Neuron (in vitro differentiated cells): ENCODE results near the gene TUBGCP6.

Experiments
- H2AFZ ChIP-seq: one replicate; pipeline ENCODE4 v1.6.1; 2013; ENCODE audit warnings: low read depth, mild to moderate bottlenecking, inconsistent platforms, low read length, moderate library complexity
- H3K27me3 ChIP-seq: one replicate; pipeline ENCODE4 v1.6.1; 2013; ENCODE audit warnings: low read length; ENCODE audit not compliant: insufficient read depth
- H3K36me3 ChIP-seq: one replicate; pipeline ENCODE4 v1.6.1; 2013; ENCODE audit warnings: low read length; ENCODE audit not compliant: insufficient read depth
- H3K4me1 ChIP-seq: one replicate; pipeline ENCODE4 v1.6.1; 2013; ENCODE audit warnings: low read length; ENCODE audit not compliant: insufficient read depth
- H3K4me3 ChIP-seq: 2 replicates; pipeline ENCODE4 v1.5.1; 2013; ENCODE audit warnings: mild to moderate bottlenecking, low read length, moderate library complexity
- H3K9me3 ChIP-seq: one replicate; pipeline ENCODE4 v1.6.1; 2013; ENCODE audit warnings: low read length

TUBGCP6 gene

DNA sequence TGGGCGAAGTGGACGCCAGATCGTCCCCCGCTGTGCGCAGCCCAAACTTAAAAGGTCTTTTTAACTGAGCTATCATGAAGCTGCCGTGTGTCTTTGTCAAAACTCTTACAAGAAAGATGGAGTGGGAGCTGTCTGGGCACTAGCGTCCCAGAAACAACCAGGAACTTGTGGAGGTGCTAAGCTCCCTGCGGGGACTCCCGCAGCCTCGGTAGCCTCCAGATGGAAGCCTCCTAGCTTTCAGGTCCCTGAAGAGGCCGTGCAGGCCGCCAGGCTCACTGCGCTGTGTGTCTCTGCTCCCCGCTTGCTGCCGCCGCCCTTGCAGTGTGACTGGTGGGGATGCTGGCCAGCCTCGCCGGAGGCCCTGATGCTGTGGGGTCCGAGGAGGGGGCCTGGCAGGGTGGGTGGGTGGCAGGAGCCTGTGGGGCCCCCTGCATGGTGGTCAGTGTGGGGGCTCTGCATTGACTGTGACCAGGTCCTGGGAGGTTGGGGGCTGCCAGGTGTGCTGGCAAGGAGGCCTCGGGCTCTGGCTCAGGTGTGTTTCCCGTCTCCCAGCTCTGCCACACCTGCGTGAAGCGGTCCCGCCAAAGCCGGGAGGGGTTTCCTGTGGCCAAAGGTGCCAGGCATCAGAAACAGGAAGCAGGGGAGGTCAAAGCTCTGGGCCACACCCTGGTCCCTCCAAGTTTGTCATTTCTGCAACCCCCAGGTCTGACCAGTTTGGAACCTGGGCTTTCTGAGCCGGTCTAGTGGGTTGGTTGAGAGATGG, 57.9 kb downstream of the TUBGCP6 start:
- Histone ChIP-seq H3K4me1 (peaks cover 5% of the 10 kb centered on the region), H3K27me3 (no peaks in the 10 kb centered on the region), H3K4me3 (peak overlapping the region; percentile 70), H3K36me3 (no peaks in the 10 kb centered on the region), H3K9me3 (no peaks in the 10 kb centered on the region), H2AFZ (peak overlapping the region; percentile 43)

DNA sequence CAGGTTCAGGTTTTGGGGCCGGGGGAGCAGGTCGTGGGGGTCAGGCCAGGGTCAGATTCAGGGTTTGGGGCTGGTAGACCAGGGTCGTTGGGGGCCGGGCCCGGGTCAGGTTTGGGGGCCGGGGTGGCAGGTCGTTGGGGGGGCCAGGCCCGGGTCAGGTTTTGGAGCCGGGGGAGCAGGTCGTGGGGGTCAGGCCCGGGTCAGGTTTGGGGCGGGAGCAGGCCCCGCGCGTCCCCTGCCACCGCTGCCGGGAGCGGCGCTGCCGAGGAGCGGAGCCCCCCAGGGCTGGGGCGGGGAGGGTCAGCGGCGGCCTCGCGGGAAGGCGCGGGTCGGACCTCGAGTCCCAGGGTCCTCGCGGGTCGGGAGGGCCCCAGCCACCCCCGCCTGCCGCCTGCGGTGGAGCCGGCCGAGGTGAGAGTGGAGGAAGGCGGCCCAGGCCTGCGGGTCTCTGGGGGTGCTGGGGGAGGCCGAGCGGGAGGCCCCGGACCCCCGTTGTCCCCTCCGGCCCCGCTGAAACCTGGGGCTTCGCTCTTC, 58.6 kb downstream of the TUBGCP6 start:
- Histone ChIP-seq H3K36me3 (no peaks in the 10 kb centered on the region), H3K4me3 (peak overlapping the region; percentile 70), H3K4me1 (peaks cover 5% of the 10 kb centered on the region), H2AFZ (peak overlapping the region; percentile 43), H3K27me3 (no peaks in the 10 kb centered on the region), H3K9me3 (no peaks in the 10 kb centered on the region)

DNA sequence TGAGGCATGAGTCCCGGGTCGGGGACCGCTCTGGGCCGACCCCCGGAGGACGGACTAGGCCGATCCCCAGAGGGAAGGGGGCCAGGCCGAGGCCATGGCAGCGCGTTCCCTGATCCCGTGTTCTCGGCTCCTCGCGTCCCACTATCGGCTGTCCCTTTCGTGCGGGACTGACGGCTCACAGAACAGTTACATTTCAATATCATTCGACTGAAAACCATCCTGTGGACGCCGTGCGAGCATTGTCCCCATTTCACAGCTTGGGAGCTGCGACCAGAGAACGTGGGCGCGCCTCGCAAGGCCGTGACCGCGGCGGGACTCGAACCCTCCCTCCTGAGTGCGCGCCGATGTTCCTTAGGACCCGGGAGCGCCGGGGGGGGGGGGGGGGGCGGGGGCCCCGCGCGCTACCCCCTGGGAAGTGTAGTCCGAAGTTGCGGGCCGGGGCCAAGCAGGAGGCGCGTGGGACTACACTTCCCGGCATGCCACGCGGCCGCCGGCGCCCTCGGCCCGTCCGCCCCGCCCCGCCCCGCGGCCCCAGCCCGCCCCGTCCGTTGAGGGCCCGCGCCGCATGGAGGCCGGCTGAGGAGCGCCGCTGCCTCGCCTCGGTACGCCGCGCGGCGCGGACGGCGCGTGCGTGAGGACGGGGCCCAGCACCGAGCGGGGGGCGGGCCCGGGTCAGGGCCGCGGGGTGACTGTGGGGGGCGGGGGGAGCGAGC, 59.3 kb downstream of the TUBGCP6 start, which contains the start of gene TRABD:
Gene TRABD, plus strand, starts transcription at position 539 of the 713 bp plus-strand sequence. CDS start 7,148 bp downstream, outside the sequence.
- Histone ChIP-seq H2AFZ (peak within 1 kb of the TSS; percentile 43), H3K27me3 (no peaks in the 10 kb centered on the region), H3K4me1 (peaks cover 5% of the 10 kb centered on the region), H3K4me3 (peak within 1 kb of the TSS; percentile 70), H3K36me3 (no peaks in the 10 kb centered on the region), H3K9me3 (no peaks in the 10 kb centered on the region)

- H3K4me3 ChIP-seq = no peak overlapping the region
- peaks cover 5% of the 10 kb centered on the region for H3K4me1 ChIP-seq
- no peaks in the 10 kb centered on the region for H3K27me3 ChIP-seq
- no peaks in the 10 kb centered on the region for H3K9me3 ChIP-seq
- no peak overlapping the region for H2AFZ ChIP-seq
- H3K36me3 ChIP-seq = no peaks in the 10 kb centered on the region
Measured at GRCh38 chr22:50184902-50185374, 59.9 kb downstream of the TUBGCP6 start.

DNA sequence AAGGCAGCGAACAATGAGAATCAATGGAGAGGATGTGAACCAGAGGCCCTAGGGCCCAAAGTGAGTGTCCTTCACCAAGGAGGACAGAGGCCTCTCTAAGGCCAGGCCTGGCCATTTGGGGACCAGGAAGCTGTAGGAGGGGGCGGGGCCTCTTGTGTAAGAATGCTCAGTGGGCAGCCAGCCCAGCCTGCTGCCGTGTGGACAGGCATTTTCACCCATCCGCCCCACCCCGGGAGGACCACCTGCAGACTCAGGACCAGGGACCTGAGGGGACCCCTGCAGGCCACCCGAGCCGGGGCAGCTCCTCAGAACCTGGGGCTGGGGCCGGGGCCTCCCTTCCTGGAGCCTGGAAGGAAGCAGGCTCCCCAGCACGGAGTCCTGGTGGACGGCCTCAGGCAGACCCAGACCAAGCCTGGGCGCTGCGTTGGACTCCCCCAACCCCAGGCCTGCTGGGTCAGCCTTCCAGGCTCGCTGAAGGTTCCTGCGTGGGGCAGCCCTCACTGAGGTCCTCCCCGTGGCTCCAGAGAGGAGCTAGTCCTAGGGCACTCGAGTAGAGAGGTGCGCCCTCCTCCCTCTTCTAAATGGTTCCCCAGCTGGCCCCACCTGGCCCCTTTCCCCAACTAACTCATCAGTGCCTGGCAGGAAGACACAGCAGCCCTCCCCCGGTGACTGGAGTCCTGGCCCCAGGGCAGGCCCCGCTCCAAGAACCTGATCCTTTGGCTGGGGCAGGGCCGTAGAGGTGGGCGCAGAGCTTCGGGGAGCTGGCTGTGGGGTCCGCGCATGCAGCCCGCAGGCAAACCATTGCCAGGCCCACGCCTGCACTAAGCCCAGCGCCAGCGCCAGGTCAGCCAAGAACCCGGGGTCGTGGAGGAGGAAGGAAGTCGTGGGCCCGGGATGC, 60.6 kb downstream of the TUBGCP6 start:
- no peak overlapping the region for H2AFZ ChIP-seq
- no peak overlapping the region for H3K4me3 ChIP-seq
- peaks cover 5% of the 10 kb centered on the region for H3K4me1 ChIP-seq
- H3K27me3 ChIP-seq = no peaks in the 10 kb centered on the region
- no peaks in the 10 kb centered on the region for H3K36me3 ChIP-seq
- no peaks in the 10 kb centered on the region for H3K9me3 ChIP-seq

DNA sequence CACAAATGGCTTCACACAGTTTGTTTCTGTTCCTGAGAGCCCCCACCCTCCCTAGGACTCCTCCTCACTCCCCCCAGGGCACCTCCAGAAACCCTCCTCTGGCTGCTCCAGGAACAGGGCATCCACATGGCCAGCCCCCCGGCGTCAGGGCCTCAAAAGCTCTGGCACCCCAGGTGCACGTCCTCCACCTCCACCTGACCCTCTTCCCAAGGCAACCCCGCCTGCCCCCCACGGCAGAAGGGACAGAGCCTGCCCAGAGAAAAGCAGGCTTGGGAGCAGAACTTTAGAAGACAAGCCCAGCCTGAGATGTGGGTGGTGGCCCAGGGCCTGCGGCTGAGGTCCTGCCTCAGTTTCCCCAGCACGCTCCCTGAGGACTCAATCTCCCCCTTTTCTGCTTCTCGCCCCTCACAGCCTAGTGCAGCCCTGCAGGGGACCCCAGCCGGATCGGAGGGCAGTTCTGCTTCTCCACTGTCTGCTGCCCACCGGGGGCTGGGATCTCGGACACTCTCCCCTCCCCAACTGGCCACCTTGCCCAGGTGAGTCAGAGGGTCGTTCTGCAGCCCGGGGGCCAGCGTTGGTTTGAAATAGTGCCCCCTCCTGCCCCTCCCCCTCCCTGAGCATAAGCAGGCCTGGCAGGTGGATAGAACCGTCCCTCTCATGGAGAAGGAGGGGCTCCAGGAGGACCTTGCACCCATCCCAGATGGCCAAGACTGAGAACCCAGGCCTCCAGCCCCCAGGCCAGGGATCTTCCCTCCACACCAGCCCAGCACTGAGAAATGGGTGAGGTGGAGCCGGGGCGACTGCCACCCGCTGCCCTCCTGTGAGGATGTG, 61.5 kb downstream of the TUBGCP6 start:
- Histone ChIP-seq H3K36me3 (no peaks in the 10 kb centered on the region), H3K4me1 (peaks cover 5% of the 10 kb centered on the region), H3K27me3 (no peaks in the 10 kb centered on the region), H2AFZ (no peak overlapping the region), H3K9me3 (no peaks in the 10 kb centered on the region), H3K4me3 (no peak overlapping the region)

DNA sequence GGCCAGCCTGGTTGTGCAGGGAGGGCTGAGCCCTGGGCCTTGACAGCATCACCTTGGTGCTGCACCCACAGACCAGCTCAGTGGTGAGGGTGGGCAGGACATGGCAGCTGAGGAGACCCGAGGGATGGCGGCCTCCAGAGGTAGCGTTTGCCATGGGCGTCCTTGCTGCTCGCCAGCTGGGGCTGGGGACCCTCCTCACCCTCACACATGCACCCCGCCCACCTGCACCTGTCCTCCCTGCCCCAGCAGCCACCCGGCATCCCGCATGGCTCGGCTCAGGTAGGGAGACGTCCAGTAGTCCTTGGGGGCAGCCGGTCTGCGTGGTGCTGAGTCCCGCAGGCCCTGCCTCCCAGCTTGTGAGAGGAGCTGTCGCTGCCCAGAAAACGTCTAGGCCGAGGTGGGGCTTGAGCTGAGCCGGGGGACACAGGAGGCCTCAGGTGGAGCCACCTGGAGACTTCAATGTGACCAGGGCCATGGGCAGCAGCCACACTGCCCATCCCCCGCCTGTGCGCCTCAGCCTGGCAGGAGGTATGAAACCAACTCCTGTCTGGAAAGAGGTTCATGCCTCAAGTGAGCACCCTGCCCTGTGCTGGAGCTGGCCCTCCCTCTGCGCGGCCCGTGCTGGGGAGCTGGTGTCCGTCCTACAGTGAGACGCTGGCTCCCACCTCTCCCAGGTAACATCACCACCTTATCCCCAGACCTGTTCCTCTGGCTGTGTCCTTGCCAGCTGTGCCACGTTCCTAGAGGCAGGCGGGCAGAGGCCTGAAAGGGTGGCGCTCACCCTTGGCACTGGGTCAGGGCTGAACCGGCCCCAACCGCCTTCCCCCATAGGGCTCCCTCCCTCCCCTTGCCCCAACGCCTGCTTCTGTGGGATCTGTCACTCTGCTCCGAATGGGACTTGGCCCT, 62.4 kb downstream of the TUBGCP6 start:
- Histone ChIP-seq H2AFZ (no peak overlapping the region), H3K4me1 (peaks cover 5% of the 10 kb centered on the region), H3K36me3 (no peaks in the 10 kb centered on the region)

DNA sequence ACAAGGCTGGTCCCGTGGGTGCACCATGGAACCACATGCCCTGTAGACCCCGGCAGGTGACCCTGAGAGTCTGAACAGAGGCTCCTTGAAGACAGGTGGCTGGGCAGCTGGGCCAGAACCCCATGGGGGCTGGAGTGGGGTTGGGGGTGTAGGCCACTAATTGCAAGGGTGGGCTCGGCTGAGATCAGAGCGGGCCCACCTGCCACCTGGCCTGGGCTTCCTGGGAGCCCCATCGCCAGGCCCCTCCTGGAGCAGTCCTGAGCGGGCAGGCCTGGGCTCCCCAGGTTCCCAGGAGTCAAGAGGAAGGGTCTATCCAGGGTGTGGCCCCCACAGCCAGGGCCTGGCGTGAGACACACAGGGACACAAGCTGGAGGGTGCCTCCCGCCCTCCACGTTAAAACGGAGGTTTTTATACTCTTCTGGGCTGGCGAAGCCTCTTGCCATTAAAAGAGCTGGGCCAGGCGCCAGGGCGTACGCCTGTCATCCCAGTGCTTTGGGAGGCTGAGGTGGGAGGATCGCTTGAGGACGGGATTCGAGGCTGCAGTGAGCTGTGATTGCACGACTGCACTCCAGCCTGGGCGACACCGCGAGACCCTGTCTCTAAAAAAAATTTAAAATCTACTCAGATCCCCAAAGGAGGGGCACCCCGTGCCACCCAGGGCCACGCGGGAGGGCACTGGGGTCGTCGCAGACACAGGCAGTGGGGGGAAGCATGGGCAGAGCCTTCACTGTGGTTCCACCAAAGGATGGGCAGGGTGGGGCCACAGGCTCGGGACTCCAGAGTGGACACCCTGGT, 63.9 kb downstream of the TUBGCP6 start:
- Histone ChIP-seq H3K27me3 (no peaks in the 10 kb centered on the region), H3K4me3 (no peak overlapping the region), H2AFZ (no peak overlapping the region), H3K9me3 (peaks cover 4% of the 10 kb centered on the region), H3K4me1 (no peaks in the 10 kb centered on the region), H3K36me3 (no peaks in the 10 kb centered on the region)

More for the DNA sequence above, 62.4 kb downstream of the TUBGCP6 start:
- Histone ChIP-seq H3K9me3 (peaks cover 2% of the 10 kb centered on the region), H3K27me3 (no peaks in the 10 kb centered on the region), H3K4me3 (no peak overlapping the region)

GRCh38 chr22:50179937-50180726, 64.7 kb downstream of the TUBGCP6 start:
- Histone ChIP-seq H3K36me3 (no peaks in the 10 kb centered on the region), H2AFZ (no peak overlapping the region), H3K27me3 (no peaks in the 10 kb centered on the region), H3K4me1 (no peaks in the 10 kb centered on the region), H3K9me3 (peaks cover 4% of the 10 kb centered on the region), H3K4me3 (no peak overlapping the region)
